GM21447 (cell line): ENCODE results near the gene ATF7.
A peak's percentile ranks its signal among the peaks of the same experiment; 100 is the strongest.
"Not testable (repeated sequence)": the region's sequence is repeated elsewhere in the genome, so short reads cannot be mapped to it uniquely, and the experiment has no call there.

ENCODE experiments used
- ATAC-seq: cut with Tn5 transposase; IDR thresholded peaks from one replicate; pipeline ENCODE4 v1.9.1; 2021; ENCODE audit not compliant: unreplicated experiment

ATF7 gene

GRCh38 chr12:53631721-53632120 lies 5.5 kb upstream of the ATF7 start:
- ATAC-seq, result no peak

GRCh38 chr12:53627919-53628318 lies 1.7 kb upstream of the ATF7 start:
- ATAC-seq, result no peak

GRCh38 chr12:53626702-53627169 lies 554 bp upstream of the ATF7 start:
- peak; percentile 6 for ATAC-seq

GRCh38 chr12:53625373-53625945 lies 723 bp downstream of the ATF7 start:
- ATAC-seq, result no peak

- no peak for ATAC-seq
These were observed 1.2 kb downstream of the ATF7 start for GRCh38 chr12:53624956-53625355.

GRCh38 chr12:53624458-53624857 lies 1.7 kb downstream of the ATF7 start:
- ATAC-seq, result no peak

GRCh38 chr12:53623548-53624385 lies 2.4 kb downstream of the ATF7 start:
- no peak for ATAC-seq

- ATAC-seq, result no peak
These were observed 3.5 kb downstream of the ATF7 start for GRCh38 chr12:53622724-53623123.

GRCh38 chr12:53618275-53618674 lies 7.9 kb downstream of the ATF7 start:
- no peak for ATAC-seq

GRCh38 chr12:53617700-53618099 lies 8.5 kb downstream of the ATF7 start:
- no peak for ATAC-seq

- ATAC-seq, result no peak
These were observed 9.2 kb downstream of the ATF7 start for GRCh38 chr12:53616950-53617349.

- no peak for ATAC-seq
These were observed 12.4 kb downstream of the ATF7 start for GRCh38 chr12:53613821-53614220.

GRCh38 chr12:53612978-53613377 lies 13.2 kb downstream of the ATF7 start:
- no peak for ATAC-seq

- ATAC-seq, result no peak
These were observed 14.9 kb downstream of the ATF7 start for GRCh38 chr12:53611304-53611703.

- ATAC-seq, result not testable (repeated sequence)
These were observed 19.5 kb downstream of the ATF7 start for GRCh38 chr12:53606688-53607087.

GRCh38 chr12:53604581-53604980 lies 21.6 kb downstream of the ATF7 start:
- ATAC-seq, result no peak

- ATAC-seq, result no peak
These were observed 22.4 kb downstream of the ATF7 start for GRCh38 chr12:53603804-53604203.

- no peak for ATAC-seq
These were observed 23.0 kb downstream of the ATF7 start for GRCh38 chr12:53603196-53603595.

GRCh38 chr12:53602176-53602864 lies 23.9 kb downstream of the ATF7 start:
- ATAC-seq, result no peak

- no peak for ATAC-seq
These were observed 24.8 kb downstream of the ATF7 start for GRCh38 chr12:53601296-53601847.

GRCh38 chr12:53600490-53601295 lies 25.5 kb downstream of the ATF7 start:
- ATAC-seq, result no peak
